ENCODE results near the gene TBC1D22A.

DNA sequence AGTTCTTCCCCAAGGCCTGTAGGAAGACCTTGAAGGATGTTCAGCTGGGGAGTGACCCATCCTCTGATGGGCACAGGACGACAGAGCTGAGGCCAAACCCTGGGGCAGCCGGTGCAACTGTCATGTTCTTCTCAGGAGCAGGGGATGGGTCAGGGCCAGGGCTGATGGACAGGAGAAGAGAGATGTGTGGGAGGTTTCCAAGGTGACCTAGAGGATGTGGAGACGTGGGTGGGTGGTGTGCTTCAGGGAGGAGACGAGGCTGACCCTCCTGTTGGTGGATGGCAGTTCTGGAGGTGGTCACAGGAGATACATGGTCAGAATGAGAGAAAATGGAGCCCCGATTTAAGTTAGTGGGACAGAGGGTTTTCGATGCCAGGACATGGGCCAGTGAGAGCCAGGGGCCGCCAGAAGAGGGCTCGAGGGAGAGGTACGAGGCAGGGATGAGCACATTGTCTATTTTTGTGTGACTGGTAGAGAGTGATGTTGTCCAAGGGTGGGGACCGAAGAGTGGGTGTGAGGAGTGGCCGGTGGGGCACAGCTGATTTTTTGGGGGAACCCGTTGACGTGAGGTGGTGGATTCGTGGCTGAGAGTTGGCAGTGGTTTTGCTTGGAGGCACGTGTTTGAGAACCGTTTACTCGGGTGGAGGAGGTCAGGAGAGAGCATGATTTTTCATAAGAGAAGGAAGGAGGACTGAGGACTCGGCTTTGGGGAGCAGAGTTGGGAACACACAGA, 14.6 kb downstream of the TBC1D22A start:
- no peak for TF ChIP-seq ZBED1 (IDR thresholded peaks at IDR 0.05; ENCODE audit: borderline replicate concordance)
- no peak for TF ChIP-seq LARP7 (IDR thresholded peaks at IDR 0.05)
- no peak for TF ChIP-seq EED (IDR thresholded peaks at IDR 0.05; ENCODE audit: low read depth)
- TF ChIP-seq, protein P1, sequence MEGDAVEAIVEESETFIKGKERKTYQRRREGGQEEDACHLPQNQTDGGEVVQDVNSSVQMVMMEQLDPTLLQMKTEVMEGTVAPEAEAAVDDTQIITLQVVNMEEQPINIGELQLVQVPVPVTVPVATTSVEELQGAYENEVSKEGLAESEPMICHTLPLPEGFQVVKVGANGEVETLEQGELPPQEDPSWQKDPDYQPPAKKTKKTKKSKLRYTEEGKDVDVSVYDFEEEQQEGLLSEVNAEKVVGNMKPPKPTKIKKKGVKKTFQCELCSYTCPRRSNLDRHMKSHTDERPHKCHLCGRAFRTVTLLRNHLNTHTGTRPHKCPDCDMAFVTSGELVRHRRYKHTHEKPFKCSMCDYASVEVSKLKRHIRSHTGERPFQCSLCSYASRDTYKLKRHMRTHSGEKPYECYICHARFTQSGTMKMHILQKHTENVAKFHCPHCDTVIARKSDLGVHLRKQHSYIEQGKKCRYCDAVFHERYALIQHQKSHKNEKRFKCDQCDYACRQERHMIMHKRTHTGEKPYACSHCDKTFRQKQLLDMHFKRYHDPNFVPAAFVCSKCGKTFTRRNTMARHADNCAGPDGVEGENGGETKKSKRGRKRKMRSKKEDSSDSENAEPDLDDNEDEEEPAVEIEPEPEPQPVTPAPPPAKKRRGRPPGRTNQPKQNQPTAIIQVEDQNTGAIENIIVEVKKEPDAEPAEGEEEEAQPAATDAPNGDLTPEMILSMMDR (IDR thresholded peaks at IDR 0.05 in 2 of 3, conservative IDR thresholded peaks at IDR 0.05 in 1 of 3; ENCODE audit: control insufficient read depth in 2 of 3, extremely low read depth in 1 of 3, insufficient read depth in 1 of 3, low read depth in 3 of 3, low read length in 3 of 3): no peak
- no peak for TF ChIP-seq DPF2 (IDR thresholded peaks at IDR 0.05)
- TF ChIP-seq POLR2A (IDR thresholded peaks at IDR 0.05; ENCODE audit: low read depth, low read length): no peak
- TF ChIP-seq YY1 (IDR thresholded peaks at IDR 0.05; ENCODE audit: low read depth, low read length): no peak
- TF ChIP-seq, protein P2, sequence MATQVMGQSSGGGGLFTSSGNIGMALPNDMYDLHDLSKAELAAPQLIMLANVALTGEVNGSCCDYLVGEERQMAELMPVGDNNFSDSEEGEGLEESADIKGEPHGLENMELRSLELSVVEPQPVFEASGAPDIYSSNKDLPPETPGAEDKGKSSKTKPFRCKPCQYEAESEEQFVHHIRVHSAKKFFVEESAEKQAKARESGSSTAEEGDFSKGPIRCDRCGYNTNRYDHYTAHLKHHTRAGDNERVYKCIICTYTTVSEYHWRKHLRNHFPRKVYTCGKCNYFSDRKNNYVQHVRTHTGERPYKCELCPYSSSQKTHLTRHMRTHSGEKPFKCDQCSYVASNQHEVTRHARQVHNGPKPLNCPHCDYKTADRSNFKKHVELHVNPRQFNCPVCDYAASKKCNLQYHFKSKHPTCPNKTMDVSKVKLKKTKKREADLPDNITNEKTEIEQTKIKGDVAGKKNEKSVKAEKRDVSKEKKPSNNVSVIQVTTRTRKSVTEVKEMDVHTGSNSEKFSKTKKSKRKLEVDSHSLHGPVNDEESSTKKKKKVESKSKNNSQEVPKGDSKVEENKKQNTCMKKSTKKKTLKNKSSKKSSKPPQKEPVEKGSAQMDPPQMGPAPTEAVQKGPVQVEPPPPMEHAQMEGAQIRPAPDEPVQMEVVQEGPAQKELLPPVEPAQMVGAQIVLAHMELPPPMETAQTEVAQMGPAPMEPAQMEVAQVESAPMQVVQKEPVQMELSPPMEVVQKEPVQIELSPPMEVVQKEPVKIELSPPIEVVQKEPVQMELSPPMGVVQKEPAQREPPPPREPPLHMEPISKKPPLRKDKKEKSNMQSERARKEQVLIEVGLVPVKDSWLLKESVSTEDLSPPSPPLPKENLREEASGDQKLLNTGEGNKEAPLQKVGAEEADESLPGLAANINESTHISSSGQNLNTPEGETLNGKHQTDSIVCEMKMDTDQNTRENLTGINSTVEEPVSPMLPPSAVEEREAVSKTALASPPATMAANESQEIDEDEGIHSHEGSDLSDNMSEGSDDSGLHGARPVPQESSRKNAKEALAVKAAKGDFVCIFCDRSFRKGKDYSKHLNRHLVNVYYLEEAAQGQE (IDR thresholded peaks at IDR 0.05; ENCODE audit: low read depth, low read length): no peak

Measured in GM12878 (cell line).